ENCODE data around the gene THSD7B.

GRCh38 chr2:137183206-137183898 is 418.0 kb downstream of the THSD7B start:
- TF ChIP-seq CTCF (IDR thresholded peaks at IDR 0.05) (no peak), POLR2A (IDR thresholded peaks at IDR 0.05) (no peak)
